Placental pericyte (primary cell): ENCODE data around the gene BCAN. TPM values are rescaled to one million over a fixed set of nuclear protein-coding genes. Genes with fewer than 3 reads are reported as not detected.

Experiments
- total RNA-seq: library from RNA; depleted of rRNA; stranded (reverse); fragments of >200 nt; gene quantifications from 2 replicates; pipeline ENCODE4 v1.2.3, GENCODE V29; 2012

Gene BCAN, protein sequence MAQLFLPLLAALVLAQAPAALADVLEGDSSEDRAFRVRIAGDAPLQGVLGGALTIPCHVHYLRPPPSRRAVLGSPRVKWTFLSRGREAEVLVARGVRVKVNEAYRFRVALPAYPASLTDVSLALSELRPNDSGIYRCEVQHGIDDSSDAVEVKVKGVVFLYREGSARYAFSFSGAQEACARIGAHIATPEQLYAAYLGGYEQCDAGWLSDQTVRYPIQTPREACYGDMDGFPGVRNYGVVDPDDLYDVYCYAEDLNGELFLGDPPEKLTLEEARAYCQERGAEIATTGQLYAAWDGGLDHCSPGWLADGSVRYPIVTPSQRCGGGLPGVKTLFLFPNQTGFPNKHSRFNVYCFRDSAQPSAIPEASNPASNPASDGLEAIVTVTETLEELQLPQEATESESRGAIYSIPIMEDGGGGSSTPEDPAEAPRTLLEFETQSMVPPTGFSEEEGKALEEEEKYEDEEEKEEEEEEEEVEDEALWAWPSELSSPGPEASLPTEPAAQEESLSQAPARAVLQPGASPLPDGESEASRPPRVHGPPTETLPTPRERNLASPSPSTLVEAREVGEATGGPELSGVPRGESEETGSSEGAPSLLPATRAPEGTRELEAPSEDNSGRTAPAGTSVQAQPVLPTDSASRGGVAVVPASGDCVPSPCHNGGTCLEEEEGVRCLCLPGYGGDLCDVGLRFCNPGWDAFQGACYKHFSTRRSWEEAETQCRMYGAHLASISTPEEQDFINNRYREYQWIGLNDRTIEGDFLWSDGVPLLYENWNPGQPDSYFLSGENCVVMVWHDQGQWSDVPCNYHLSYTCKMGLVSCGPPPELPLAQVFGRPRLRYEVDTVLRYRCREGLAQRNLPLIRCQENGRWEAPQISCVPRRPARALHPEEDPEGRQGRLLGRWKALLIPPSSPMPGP
- not detected in 2 replicates for total RNA-seq

GRCh38 chr1:156641761-156642264 lies at the start of gene BCAN:
Gene BCAN, plus strand, starts transcription at chr1:156642117. Its CDS starts 3,938 bp downstream, at chr1:156646055.

DNA sequence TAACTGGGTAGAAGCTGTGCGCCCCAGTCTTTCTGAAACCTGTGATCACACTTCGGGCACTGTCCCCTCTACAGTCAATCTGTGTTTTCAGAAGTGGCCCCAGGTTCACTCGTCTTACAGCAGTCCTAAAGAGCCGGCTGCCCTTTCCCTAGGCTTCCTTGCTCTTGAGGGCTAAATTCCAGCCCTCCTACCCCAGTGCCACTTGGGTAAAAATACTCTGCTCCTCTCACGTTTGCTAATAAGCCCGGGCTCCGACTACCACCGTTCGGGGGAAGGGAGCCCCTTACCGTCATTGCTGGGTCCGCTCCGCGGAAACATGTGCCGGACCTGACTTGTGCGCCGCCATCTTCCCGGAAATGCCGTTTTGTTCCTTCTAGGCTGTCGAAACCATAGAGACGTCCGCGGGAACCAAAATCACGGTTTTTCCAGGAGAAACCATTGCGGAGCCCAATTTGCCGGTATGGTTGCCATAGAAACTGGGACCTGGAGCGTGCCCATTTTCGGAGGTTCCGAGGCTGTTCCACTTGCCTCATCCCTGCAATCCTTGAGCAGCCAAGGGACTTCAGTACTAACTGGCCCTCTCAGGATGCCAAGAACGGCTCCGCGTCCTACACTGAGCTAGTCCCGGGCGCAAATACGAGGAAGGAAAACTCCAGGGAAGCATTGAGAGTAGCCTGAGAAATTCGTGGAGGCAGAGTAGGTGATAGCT lies 40.6 kb upstream of the BCAN start, which contains the start of gene GPATCH4:
TSS of gene GPATCH4 (minus strand) at position 358 of the 709 bp plus-strand sequence.

GRCh38 chr1:156618853-156619581 lies 22.9 kb upstream of the BCAN start, which contains the start of gene HAPLN2:
Gene HAPLN2, plus strand, starts transcription at chr1:156619415. Its CDS starts 4,076 bp downstream, at chr1:156623491.

GRCh38 chr1:156676820-156677615 lies 35.1 kb downstream of the BCAN start, which contains the start of gene NES:
Gene NES, minus strand, starts transcription at chr1:156677407. Its CDS starts 143 bp downstream, at chr1:156677264.

DNA sequence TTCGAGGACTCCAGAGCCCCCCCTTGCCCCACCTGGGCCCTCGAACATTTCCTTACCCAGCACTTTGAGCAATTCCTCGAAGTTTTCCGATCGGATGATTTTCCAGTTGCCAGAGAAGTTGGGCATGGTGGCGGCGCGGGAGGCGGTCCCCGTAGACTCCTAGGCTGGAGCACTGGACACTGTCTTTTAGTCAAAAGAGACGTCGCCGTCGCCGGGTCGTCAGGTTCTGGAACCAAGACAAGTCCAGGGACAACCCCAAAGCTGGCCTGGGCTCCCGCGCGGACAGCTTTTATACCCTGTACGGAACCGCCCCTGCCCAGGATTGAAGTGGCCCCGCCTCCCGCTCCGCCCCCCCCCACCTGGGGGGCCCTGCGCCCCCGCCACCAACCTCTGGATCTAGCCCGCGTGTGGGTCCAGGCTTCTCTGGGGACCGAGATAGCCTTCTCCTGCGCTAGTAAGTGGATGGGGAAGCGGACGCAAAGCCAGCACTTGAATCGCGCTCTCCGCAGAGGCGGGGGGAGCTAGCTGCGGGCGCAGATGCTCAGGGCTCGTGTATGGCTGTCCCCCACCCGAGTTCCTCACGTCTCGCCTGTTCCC lies 63.5 kb downstream of the BCAN start, which contains the start of gene CRABP2:
TSS of gene CRABP2 (minus strand) at position 263 of the 597 bp plus-strand sequence. CDS start at position 126, 137 bp downstream.

Other genes starting within 250 kb of the BCAN start
- 23.2 and 29.8 TPM in 2 replicates for gene MEF2D, start 141.3 kb upstream of the BCAN start, total RNA-seq
- gene IQGAP3, start 69.6 kb upstream of the BCAN start, total RNA-seq, result 0.88 and 62.7 TPM in 2 replicates
- not detected in 2 replicates for gene TTC24, start 62.4 kb upstream of the BCAN start, total RNA-seq
- gene NAXE, start 50.3 kb upstream of the BCAN start, total RNA-seq, result 41.8 and 56.4 TPM in 2 replicates
- gene GPATCH4, start 40.6 kb upstream of the BCAN start, total RNA-seq, result 14.7 and 17.8 TPM in 2 replicates
- not detected in 2 replicates for gene HAPLN2, start 22.7 kb upstream of the BCAN start, total RNA-seq
- gene NES, start 35.3 kb downstream of the BCAN start, total RNA-seq, result 2.0 and 69.7 TPM in 2 replicates
- gene CRABP2, start 63.5 kb downstream of the BCAN start, total RNA-seq, result 1.7 and 12.7 TPM in 2 replicates
- gene METTL25B, start 86.4 kb downstream of the BCAN start, total RNA-seq, result 6.7 and 10.1 TPM in 2 replicates
- gene ISG20L2, start 86.6 kb downstream of the BCAN start, total RNA-seq, result 18.2 and 25.9 TPM in 2 replicates
- gene MRPL24, start 99.0 kb downstream of the BCAN start, total RNA-seq, result 20.6 and 37.7 TPM in 2 replicates
- gene HDGF, start 109.6 kb downstream of the BCAN start, total RNA-seq, result 225 and 327 TPM in 2 replicates
- 26.5 and 31.5 TPM in 2 replicates for gene PRCC, start 125.4 kb downstream of the BCAN start, total RNA-seq
- gene SH2D2A, start 174.7 kb downstream of the BCAN start, total RNA-seq, result 0.14 TPM in 1 of 2 replicates, not detected in the other
- gene INSRR, start 217.0 kb downstream of the BCAN start, total RNA-seq, result not detected in 2 replicates
- gene NTRK1, start 218.7 kb downstream of the BCAN start, total RNA-seq, result not detected in 2 replicates